Stimulated activated CD8-positive, alpha-beta memory T cell treated with anti-CD3 and anti-CD28 coated beads, Interleukin-4, amount 100 ng/mL, for 4 hours (primary cell): Measurements from ENCODE around the gene SLC22A12.
"Not testable (repeated sequence)": the region's sequence is repeated elsewhere in the genome, so short reads cannot be mapped to it uniquely, and the experiment has no call there.

Experiments
- DNase-seq, 2 donors: peaks; one replicate each; pipeline ENCODE4 v3.0.0-alpha.2; 2020; ENCODE audit warnings: low read depth in 2 of 2, low spot score in 1 of 2

Gene SLC22A12

DNA sequence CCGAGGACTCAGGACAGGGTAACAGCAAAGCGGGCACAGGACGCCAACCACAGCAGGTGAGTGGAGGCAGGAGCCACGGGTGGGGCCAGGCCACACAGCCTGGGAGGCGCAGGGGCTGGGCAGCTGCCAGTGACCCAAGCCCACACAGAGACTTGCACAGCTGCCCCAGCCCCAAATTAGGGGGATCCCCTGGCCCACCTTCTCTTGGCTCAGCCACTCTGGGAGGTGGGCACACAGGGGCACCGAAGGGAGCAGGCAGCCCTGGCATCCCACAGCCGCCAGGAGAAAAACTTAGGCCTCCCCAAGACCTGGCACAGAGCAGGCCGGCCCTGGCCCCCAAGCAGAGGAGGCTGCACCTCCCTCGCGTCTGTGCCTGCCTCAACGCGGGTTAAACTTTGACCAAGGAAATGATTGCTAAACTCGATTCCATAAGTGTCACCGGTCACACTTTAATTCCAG lies at the start of gene SLC22A12:
TSS of gene SLC22A12 (plus strand) at position 458 of the 459 bp plus-strand sequence. CDS start 337 bp downstream, outside the sequence.
- no peak for DNase-seq

GRCh38 chr11:64542172-64543125 lies 48.6 kb upstream of the SLC22A12 start:
- no peak for DNase-seq

DNA sequence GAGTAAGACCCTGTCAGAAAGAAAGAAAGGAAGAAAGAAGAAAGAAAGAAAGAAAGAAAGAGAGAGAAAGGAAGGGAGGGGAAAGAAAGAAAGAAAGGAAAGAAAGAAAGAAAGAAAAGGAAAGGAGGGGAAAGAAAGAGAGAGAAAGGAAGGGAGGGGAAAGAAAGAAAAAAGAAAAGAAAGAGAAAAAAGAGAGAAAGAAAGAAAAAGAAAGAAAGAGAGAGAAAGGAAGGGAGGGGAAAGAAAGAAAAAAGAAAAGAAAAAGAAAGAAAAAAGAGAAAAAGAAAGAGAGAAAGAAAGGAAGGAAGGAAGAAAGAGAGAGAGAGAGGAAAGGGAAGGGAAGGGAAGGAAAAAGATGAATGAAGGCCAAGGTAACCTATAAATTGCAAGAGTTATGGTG lies 47.2 kb upstream of the SLC22A12 start:
- no peak for DNase-seq

- DNase-seq: no peak
Measured at GRCh38 chr11:64544616-64545296, 46.3 kb upstream of the SLC22A12 start.

- DNase-seq: no peak
Measured at GRCh38 chr11:64545619-64546018, 45.4 kb upstream of the SLC22A12 start.

DNA sequence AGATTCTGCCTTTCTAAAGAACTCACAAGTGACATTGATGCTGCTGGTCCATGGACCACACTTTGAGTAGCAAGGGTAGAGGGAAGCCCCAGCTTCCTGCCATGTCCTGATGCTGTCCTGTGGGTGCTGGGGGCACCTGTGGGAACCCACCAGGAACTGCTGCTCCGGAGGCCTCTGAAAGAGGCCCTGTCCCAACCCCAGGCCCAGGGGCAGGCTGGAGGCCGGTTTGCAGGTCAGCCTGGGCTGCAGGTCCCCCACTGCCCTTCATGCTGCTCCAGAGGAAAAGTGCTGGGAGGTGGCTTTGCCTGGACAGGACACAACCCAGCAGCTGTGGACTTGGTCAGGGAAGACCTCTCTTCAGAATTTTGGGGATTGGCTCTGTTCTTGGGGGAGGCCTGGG lies 44.8 kb upstream of the SLC22A12 start:
- DNase-seq: no peak

GRCh38 chr11:64546600-64546999 lies 44.4 kb upstream of the SLC22A12 start:
- no peak for DNase-seq

DNA sequence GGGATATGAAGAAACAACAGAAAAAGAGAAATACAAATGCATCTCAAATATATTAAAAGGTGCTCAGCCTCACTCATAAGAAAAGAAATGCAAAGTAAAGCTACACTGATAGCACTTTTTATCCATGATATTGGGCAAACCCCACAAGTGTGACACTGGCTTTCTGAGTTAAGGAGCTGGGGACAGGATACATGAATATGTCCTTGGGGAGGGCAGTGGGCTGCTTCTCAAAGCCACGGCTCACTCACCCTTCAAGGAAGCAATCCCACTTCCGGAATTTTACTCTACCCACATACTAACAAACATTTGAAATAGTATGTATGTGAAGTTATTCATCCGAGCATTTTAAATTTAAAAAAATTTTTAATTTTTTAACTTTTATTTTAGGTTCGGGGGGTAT lies 41.1 kb upstream of the SLC22A12 start:
- DNase-seq: no peak

DNA sequence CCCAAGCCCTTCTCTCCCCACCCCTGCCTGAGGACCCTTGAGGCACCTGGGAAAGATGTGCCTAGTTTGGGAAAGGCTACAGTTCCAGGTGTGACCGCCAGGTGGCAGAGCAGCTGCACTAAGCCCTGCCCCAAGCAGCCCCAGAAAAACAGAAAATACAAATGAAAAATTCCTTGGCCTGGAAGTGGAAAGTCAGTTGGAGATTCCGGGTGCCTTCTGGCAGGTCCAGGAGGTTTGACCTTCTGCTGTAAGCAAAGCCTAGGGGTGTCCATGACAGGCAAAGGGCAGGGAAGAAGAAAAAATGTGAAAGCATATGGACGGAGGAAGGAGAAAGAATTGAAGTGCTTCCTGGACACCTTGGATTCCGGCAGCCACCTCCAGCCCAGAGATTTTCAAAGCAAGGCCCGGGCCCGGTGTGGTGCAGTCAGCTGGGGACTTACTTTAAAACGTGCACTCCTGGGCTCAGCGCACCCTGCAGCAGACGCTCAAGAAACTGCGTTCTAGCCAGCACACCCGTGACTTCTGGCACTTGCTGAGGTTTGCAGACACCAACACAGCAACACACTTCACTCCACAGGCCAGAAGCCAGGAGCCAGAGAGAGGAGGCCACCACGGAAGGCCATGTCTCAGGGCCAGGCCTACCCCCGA lies 37.3 kb upstream of the SLC22A12 start:
- DNase-seq: peak; percentile 11 to 22

DNA sequence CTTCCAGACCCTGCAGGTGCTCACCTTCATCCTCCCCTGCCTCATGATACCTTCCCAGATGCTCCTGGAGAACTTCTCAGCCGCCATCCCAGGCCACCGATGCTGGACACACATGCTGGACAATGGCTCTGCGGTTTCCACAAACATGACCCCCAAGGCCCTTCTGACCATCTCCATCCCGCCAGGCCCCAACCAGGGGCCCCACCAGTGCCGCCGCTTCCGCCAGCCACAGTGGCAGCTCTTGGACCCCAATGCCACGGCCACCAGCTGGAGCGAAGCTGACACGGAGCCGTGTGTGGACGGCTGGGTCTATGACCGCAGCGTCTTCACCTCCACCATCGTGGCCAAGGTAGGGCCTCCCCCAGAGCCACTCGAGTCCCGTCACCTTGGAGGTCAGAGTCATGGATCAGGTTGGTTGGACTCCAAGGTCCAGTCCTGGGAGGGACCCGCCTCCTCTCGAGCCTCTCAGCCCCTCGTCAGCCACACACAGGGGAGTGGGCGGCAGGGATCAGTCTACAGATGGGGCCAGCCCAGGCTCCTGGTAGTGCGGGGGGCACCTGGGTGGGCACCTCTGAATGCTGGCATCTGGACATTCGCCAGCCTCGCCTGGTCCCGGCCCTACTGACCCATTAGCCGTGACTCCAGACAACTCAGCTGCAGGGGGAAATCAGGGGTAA lies 34.8 kb upstream of the SLC22A12 start:
- DNase-seq: no peak

- no peak for DNase-seq
Measured at GRCh38 chr11:64556721-64557250, 34.2 kb upstream of the SLC22A12 start.

DNA sequence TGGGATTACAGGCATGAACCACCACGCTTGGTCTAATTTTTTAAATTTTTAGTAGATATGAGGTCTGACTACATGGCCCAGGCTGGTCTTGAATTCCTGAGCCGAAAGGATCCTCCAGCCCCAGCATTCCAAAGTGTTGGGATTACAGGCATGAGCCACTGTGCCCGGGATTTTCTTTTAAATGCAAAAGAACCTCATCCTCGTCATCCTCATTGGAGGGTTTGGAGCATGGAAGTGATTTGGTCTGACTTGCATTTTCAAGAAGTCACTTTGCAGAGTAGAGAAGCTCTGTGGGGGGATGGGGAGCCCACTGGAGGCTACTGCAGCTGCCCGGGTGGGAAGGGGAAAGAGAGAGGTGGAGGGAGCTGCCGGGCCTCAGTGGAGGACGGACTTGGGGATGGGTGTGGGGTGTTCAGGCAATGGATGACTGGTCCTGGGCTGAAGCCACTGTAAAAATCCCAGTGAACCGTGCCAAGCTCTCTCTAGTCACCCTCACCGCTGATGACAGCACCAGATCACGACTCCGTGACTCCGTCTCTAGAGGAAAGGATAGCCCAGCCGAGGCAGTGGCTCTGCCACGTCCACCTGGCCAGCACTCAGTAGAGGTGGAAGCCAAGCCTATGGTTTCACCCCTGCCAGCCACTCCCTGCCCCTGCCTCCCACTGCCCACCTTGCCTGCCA lies 32.8 kb upstream of the SLC22A12 start:
- no peak for DNase-seq

GRCh38 chr11:64558869-64559268 lies 32.2 kb upstream of the SLC22A12 start:
- DNase-seq: no peak

- no peak for DNase-seq
Measured at GRCh38 chr11:64559351-64560138, 31.5 kb upstream of the SLC22A12 start.

- no peak for DNase-seq
Measured at GRCh38 chr11:64560139-64560771, 30.8 kb upstream of the SLC22A12 start.

DNA sequence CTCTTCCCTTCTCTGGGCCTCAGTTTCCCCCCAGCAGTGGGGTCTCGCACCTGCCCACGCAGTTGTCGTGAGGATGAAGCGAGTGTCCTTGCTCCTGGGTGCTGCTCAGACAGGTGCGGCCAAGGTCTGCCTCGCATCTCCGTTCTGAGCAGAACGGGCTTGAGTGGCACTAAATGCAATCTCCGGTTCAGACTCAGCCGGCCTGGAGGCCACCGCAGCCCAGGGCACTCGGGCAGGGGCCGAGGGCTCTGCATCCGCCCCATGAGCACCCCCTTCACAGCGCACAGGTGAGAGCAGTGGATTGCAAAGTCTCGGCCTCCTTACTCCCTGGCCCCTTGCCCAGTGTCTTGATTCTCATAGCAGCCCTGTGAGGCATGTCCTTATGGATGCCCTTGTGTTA lies 30.1 kb upstream of the SLC22A12 start:
- no peak for DNase-seq

- DNase-seq: not testable (repeated sequence)
Measured at GRCh38 chr11:64561429-64561828, 29.6 kb upstream of the SLC22A12 start.

DNA sequence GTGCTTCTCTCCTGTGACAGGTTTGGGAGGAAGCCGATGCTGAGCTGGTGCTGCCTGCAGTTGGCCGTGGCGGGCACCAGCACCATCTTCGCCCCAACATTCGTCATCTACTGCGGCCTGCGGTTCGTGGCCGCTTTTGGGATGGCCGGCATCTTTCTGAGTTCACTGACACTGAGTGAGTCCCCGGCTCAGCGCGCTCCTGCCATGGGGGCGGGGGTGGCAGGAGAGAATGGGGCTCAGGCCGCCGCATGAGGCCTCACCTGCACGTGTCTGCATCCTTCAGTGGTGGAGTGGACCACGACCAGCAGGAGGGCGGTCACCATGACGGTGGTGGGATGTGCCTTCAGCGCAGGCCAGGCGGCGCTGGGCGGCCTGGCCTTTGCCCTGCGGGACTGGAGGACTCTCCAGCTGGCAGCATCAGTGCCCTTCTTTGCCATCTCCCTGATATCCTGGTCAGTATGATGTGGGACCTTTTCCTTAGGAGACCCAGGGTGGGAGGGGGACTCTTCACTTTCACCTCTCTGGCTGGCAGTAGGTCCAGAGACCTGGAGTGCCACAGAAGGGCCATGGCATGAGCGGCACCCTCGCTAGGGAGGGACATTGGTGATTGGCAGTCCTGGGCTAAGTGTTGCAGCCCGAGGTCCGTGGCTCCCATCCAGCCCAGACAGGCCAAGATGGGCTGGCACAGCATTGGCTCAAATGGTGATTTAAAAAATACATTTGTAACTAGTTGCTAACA lies 28.9 kb upstream of the SLC22A12 start:
- no peak for DNase-seq
